Chondrocyte (in vitro differentiated cells): ENCODE results near the gene NFS1. TPM values are rescaled to one million over a fixed set of nuclear protein-coding genes. Genes with fewer than 3 reads are reported as not detected.

Experiments used
- DNase-seq: peaks from one replicate; pipeline ENCODE4 v3.0.0; 2021; ENCODE audit warnings: mixed read lengths, low spot score
- H3K27ac Mint-ChIP-seq: one replicate; pipeline ENCODE4 v1.8.0; 2021; ENCODE audit warnings: mild to moderate bottlenecking, moderate library complexity, mixed read lengths; ENCODE audit not compliant: unreplicated experiment
- H3K27me3 Mint-ChIP-seq: 2 replicates; pipeline ENCODE4 v1.8.0; 2021; ENCODE audit warnings: low read depth, mixed read lengths
- H3K36me3 Mint-ChIP-seq: 2 replicates; pipeline ENCODE4 v1.8.0; 2021; ENCODE audit warnings: low read depth, mixed read lengths
- H3K4me1 Mint-ChIP-seq: 2 replicates; pipeline ENCODE4 v1.8.0; 2021; ENCODE audit warnings: low read depth, mild to moderate bottlenecking, mixed read lengths
- H3K4me3 Mint-ChIP-seq: one replicate; pipeline ENCODE4 v1.8.0; 2021; ENCODE audit warnings: mild to moderate bottlenecking, moderate library complexity, mixed read lengths; ENCODE audit not compliant: unreplicated experiment
- H3K9me3 Mint-ChIP-seq: 2 replicates; pipeline ENCODE4 v1.8.0; 2021; ENCODE audit warnings: low read depth, mixed read lengths
- CTCF ChIP-seq: fragments of 200-600 bp; sonication (generic); IDR thresholded peaks from 2 replicates; pipeline ENCODE4 v1.5.0; 2021; ENCODE audit warnings: antibody characterized with exemption, mild to moderate bottlenecking, moderate library complexity
- total RNA-seq: library from RNA; stranded (reverse); gene quantifications from 3 replicates; pipeline ENCODE4 v1.2.1, GENCODE V29; 2021

Gene NFS1
- total RNA-seq, 1 donor from 2014 or later, result 26.8 TPM

GRCh38 chr20:35654415-35654814 is 44.7 kb downstream of the NFS1 start:
- H3K4me1 Mint-ChIP-seq, result peaks cover 28% of the 10 kb centered on the region
- DNase-seq, result no peak
- H3K27ac Mint-ChIP-seq, result no peak overlapping the region
- TF ChIP-seq CTCF, result no peak
- H3K4me3 Mint-ChIP-seq, result no peak overlapping the region
- H3K9me3 Mint-ChIP-seq, result no peaks in the 10 kb centered on the region
- H3K27me3 Mint-ChIP-seq, result no peaks in the 10 kb centered on the region
- no peaks in the 10 kb centered on the region for H3K36me3 Mint-ChIP-seq

- Mint-ChIP-seq H3K4me1 (peaks cover 29% of the 10 kb centered on the region), H3K36me3 (no peaks in the 10 kb centered on the region), H3K27ac (no peak overlapping the region), H3K4me3 (no peak overlapping the region), H3K27me3 (no peaks in the 10 kb centered on the region), H3K9me3 (no peaks in the 10 kb centered on the region)
- TF ChIP-seq CTCF, result no peak
- no peak for DNase-seq
These were observed 45.3 kb downstream of the NFS1 start for GRCh38 chr20:35653893-35654292.

DNA sequence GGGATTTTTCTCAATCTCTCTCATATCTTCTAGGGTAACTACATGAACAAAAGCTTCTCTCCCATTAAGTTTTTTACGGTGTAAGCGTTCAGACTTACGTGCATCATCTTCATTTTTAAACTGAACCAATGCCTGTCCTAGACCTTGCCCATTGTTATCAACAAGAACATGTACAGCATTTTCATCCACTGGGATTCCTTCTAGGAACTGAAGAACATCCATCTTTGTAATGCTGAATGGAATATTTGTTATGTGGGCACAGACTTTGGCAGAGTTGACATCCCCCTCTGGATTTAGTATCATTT is 45.8 kb downstream of the NFS1 start:
- Mint-ChIP-seq H3K4me1 (peaks cover 31% of the 10 kb centered on the region), H3K27ac (no peak overlapping the region), H3K36me3 (no peaks in the 10 kb centered on the region), H3K9me3 (no peaks in the 10 kb centered on the region), H3K4me3 (no peak overlapping the region), H3K27me3 (no peaks in the 10 kb centered on the region)
- TF ChIP-seq CTCF, result no peak
- DNase-seq, result no peak

DNA sequence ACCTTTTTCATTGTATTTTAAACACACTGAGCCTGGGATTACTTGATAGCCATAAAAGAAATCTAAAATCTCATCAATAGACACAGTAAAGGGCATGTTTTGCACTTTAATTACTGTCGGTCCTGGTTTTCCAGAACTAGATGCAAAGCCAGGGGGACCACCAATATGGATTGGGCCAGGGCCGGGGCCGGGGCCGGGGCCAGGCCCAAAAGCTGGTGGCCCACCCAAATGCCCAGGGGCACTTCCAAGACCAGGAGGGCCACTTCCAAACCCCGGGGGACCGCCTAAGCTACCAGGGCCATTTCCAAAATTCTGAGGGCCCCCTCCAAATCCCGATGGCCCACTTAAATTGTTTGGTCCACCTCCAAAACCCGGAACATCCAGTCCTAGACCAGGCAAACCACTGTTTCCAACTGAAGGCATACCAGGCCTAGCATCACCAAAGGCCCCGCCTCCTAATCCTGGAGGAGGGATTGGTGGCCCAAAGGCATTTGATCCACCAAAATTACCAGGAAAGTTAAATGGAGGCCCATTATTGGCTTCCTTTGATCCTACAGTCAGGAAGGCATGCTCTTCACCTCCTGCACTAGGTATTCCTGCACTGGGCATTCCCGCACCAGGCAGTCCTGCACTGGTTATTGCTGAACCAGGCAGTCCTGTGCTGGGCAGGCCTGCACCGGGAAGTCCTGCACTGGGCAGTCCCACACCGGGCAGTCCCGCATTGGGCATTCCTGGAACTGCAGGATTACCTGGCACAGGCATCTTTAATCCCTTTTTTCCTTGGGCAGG is 46.3 kb downstream of the NFS1 start:
- Mint-ChIP-seq H3K4me1 (peaks cover 31% of the 10 kb centered on the region), H3K36me3 (no peaks in the 10 kb centered on the region), H3K9me3 (no peaks in the 10 kb centered on the region), H3K4me3 (no peak overlapping the region), H3K27me3 (no peaks in the 10 kb centered on the region), H3K27ac (no peak overlapping the region)
- no peak for TF ChIP-seq CTCF
- DNase-seq, result no peak

GRCh38 chr20:35651958-35652357 is 47.2 kb downstream of the NFS1 start:
- Mint-ChIP-seq H3K36me3 (no peaks in the 10 kb centered on the region), H3K4me1 (peaks cover 25% of the 10 kb centered on the region), H3K9me3 (no peaks in the 10 kb centered on the region), H3K27me3 (no peaks in the 10 kb centered on the region), H3K27ac (no peak overlapping the region), H3K4me3 (no peak overlapping the region)
- TF ChIP-seq CTCF, result no peak
- DNase-seq, result no peak
